Activated T-cell treated with anti-CD3 and anti-CD28 coated beads, Interleukin-2, amount 50 U/mL, for 24 hours (primary cell): ENCODE measurements around the gene RAI14.
"Not testable (repeated sequence)": the region's sequence is repeated elsewhere in the genome, so short reads cannot be mapped to it uniquely, and the experiment has no call there.

Experiments used
- DNase-seq: peaks from one replicate; pipeline ENCODE4 v3.0.0-alpha.2; 2020
- H3K27ac Mint-ChIP-seq: 2 replicates; pipeline ENCODE4 v1.8.0; 2020; ENCODE audit warnings: mild to moderate bottlenecking, mixed read lengths
- H3K27me3 Mint-ChIP-seq: 2 replicates; pipeline ENCODE4 v1.8.0; 2020; ENCODE audit warnings: mixed read lengths
- H3K36me3 Mint-ChIP-seq: 2 replicates; pipeline ENCODE4 v1.8.0; 2020; ENCODE audit warnings: low read depth, mixed read lengths
- H3K4me1 Mint-ChIP-seq: 2 replicates; pipeline ENCODE4 v1.8.0; 2020; ENCODE audit warnings: low read depth, mixed read lengths
- H3K4me3 Mint-ChIP-seq: 2 replicates; pipeline ENCODE4 v1.8.0; 2020; ENCODE audit warnings: mild to moderate bottlenecking, moderate library complexity, mixed read lengths
- H3K9me3 Mint-ChIP-seq: 2 replicates; pipeline ENCODE4 v1.8.0; 2020; ENCODE audit warnings: mixed read lengths

Gene RAI14

GRCh38 chr5:34712565-34712964 is 56.4 kb downstream of the RAI14 start:
- H3K4me1 Mint-ChIP-seq = peaks cover 1% of the 10 kb centered on the region
- no peak for DNase-seq
- H3K9me3 Mint-ChIP-seq = no peaks in the 10 kb centered on the region
- H3K4me3 Mint-ChIP-seq = no peak overlapping the region
- H3K36me3 Mint-ChIP-seq = no peaks in the 10 kb centered on the region
- no peak overlapping the region for H3K27ac Mint-ChIP-seq
- H3K27me3 Mint-ChIP-seq = peaks cover 6% of the 10 kb centered on the region

DNA sequence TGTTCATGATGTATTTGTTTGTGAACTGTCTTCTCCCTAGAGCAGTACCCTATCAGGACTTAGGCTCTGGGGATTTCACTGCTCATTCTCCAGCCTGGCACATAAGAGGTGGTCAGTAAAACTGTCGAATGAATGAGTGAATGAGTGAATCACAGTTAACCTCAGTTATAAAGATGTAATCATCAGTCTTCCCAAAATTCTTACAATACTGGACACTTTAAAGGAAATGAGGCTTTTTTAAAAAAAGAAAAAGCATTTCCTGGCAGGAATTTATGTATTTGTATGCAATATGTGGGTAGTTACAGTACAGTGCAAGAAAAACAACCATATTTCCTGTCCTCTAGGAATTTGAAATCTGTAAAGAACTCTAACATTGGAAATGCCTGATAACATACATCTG is 59.6 kb downstream of the RAI14 start:
- Mint-ChIP-seq H3K36me3 (no peaks in the 10 kb centered on the region), H3K4me1 (peaks cover 1% of the 10 kb centered on the region), H3K27me3 (peaks cover 6% of the 10 kb centered on the region), H3K4me3 (no peak overlapping the region), H3K27ac (no peak overlapping the region), H3K9me3 (no peaks in the 10 kb centered on the region)
- DNase-seq = no peak

DNA sequence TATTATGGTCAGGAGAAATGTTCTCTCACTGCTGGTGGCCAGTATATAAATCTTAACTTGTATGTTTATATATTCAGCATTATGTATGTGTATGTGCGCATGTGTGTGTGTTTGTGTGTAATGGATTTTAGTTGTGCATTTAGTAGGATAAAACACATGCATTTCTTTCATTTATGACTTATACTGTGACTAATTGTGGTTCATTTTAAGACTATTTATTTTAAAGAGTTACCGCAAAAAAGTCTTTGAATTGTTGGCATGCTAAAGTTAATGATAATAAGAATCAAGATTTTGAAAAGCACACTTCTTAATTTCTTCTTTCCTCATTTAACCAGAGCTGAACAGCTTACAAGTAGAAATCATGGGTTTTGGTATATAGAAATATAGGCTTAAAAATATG is 60.9 kb downstream of the RAI14 start:
- H3K4me3 Mint-ChIP-seq = no peak overlapping the region
- no peaks in the 10 kb centered on the region for H3K36me3 Mint-ChIP-seq
- no peak overlapping the region for H3K27ac Mint-ChIP-seq
- no peak for DNase-seq
- peaks cover 1% of the 10 kb centered on the region for H3K4me1 Mint-ChIP-seq
- H3K9me3 Mint-ChIP-seq = no peaks in the 10 kb centered on the region
- peaks cover 6% of the 10 kb centered on the region for H3K27me3 Mint-ChIP-seq

DNA sequence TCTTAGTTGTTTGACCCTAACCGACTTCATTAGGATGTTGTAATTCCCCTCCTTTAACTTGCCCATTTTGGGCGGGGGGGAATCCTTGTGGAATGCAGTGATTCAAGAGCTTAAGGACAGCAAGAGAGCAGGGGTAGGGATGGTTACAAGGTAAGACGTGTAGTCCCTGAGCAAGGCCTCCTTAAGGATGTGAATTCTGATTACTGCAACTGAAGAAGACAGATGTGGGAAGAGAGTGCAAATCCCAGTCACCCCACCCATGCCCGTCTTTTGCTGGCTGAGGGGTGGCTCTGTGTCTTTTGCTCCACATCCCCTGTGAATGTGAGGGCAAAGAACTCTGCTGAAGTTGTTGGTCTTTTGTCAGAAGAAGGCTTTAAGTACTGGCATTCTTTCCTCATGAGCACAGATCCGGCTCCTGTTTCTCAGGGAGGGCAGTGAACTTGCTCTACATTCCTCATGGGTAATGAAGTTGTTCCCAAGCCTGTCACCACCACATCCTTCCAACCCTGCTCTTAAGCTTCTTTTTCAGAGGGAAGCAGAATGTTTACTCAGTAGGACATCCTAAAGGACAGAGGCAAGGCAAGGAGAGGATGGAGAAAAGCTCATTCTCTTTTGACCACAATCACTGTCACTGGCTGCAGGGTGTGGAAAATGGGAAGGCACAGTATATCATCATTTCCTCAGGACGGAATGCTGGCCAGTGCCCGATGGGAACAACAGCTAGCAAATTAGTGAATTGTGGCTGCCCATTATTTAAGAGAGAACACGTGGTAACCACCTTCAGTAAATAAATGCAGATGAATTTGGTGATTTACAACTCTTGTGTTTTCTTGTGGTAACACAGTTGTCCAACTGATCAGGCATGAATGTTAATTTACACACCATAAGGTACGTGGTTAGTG is 61.5 kb downstream of the RAI14 start:
- H3K9me3 Mint-ChIP-seq = no peaks in the 10 kb centered on the region
- H3K4me3 Mint-ChIP-seq = no peak overlapping the region
- DNase-seq = no peak
- H3K27ac Mint-ChIP-seq = no peak overlapping the region
- H3K27me3 Mint-ChIP-seq = peaks cover 6% of the 10 kb centered on the region
- H3K36me3 Mint-ChIP-seq = no peaks in the 10 kb centered on the region
- peaks cover 1% of the 10 kb centered on the region for H3K4me1 Mint-ChIP-seq

DNA sequence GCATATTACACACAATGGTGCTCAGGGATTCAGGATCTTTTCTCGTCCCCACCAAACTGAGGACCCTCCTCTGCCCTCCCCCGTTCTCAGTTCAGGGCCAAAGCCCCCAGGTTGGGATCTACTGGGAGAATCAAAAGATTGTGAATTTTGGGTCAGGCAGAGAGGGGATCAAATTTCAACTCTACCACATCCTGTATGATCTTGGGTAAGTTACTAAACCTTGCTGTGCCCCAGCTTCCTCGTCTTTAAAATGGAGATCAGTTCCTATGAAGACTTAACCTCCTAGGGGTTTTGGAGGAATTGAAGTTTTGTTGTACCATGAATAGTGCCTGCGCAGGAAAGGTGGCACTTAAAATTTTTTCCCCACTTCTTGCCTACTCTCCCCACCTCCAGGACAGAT is 62.4 kb downstream of the RAI14 start:
- H3K27ac Mint-ChIP-seq = no peak overlapping the region
- H3K36me3 Mint-ChIP-seq = no peaks in the 10 kb centered on the region
- no peak for DNase-seq
- H3K4me1 Mint-ChIP-seq = peaks cover 1% of the 10 kb centered on the region
- H3K27me3 Mint-ChIP-seq = peaks cover 4% of the 10 kb centered on the region
- no peaks in the 10 kb centered on the region for H3K9me3 Mint-ChIP-seq
- H3K4me3 Mint-ChIP-seq = no peak overlapping the region

GRCh38 chr5:34719029-34719428 is 62.9 kb downstream of the RAI14 start:
- no peaks in the 10 kb centered on the region for H3K9me3 Mint-ChIP-seq
- H3K36me3 Mint-ChIP-seq = no peaks in the 10 kb centered on the region
- peaks cover 4% of the 10 kb centered on the region for H3K27me3 Mint-ChIP-seq
- no peak overlapping the region for H3K4me3 Mint-ChIP-seq
- DNase-seq = no peak
- H3K27ac Mint-ChIP-seq = no peak overlapping the region
- H3K4me1 Mint-ChIP-seq = peaks cover 1% of the 10 kb centered on the region

- peaks cover 2% of the 10 kb centered on the region for H3K27me3 Mint-ChIP-seq
- no peak for DNase-seq
- no peaks in the 10 kb centered on the region for H3K9me3 Mint-ChIP-seq
- H3K27ac Mint-ChIP-seq = no peak overlapping the region
- H3K4me3 Mint-ChIP-seq = no peak overlapping the region
- no peaks in the 10 kb centered on the region for H3K36me3 Mint-ChIP-seq
- no peaks in the 10 kb centered on the region for H3K4me1 Mint-ChIP-seq
These were observed 65.2 kb downstream of the RAI14 start for GRCh38 chr5:34721327-34721726.

DNA sequence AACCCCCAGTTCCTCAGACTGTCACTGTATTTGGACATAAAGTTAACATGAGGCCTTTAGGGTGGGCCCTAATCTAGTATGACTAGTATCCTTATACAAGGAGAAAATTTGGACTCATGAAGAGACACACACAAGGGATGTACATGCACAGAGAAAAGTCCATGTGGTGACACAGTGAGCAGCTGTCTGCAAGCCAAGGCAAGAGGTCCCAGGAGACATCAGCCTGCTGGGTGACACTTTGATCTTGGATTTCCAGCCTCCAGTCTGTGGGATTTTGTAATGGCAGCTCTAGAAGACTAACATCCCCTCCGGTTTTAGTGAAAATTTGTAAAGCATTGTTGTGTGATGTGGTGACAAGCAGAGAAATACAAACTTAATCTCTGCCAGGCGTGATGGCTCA is 66.1 kb downstream of the RAI14 start:
- no peaks in the 10 kb centered on the region for H3K36me3 Mint-ChIP-seq
- peaks cover 6% of the 10 kb centered on the region for H3K9me3 Mint-ChIP-seq
- H3K27me3 Mint-ChIP-seq = peaks cover 6% of the 10 kb centered on the region
- DNase-seq = no peak
- H3K27ac Mint-ChIP-seq = no peak overlapping the region
- H3K4me1 Mint-ChIP-seq = no peaks in the 10 kb centered on the region
- H3K4me3 Mint-ChIP-seq = no peak overlapping the region

- Mint-ChIP-seq H3K4me1 (no peaks in the 10 kb centered on the region), H3K4me3 (no peak overlapping the region), H3K27me3 (peaks cover 6% of the 10 kb centered on the region), H3K36me3 (no peaks in the 10 kb centered on the region), H3K9me3 (peaks cover 7% of the 10 kb centered on the region), H3K27ac (no peak overlapping the region)
- no peak for DNase-seq
These were observed 68.6 kb downstream of the RAI14 start for GRCh38 chr5:34724741-34725140.

DNA sequence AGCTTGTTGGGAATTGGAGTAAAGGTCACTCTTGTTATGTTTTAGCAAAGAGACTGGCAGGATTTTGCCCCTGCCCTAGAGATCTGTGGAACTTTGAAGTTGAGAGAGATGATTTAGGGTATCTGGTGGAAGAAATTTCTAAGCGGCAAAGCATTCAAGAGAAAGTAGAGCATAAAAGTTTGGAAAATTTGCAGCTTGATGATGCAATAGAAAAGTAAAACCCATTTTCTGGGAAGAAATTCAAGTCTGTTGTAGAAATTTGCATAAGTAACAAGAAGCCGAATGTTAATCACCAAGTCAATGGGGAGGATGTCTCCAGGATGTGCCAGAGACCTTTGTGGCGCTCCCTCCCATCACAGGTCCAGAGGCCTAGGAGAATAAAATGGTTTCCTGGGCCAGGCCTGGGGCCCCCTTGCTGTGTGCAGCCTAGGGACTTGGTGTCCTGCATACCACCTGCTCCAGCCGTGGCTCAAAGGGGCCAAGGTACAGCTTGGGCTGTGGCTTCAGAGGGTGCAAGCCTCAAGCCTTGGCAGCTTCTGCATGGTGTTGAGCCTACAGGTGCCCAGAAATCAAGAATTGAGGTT is 71.1 kb downstream of the RAI14 start:
- H3K36me3 Mint-ChIP-seq, H3K27me3 Mint-ChIP-seq, H3K9me3 Mint-ChIP-seq, H3K4me1 Mint-ChIP-seq, H3K4me3 Mint-ChIP-seq, DNase-seq, H3K27ac Mint-ChIP-seq: not testable (repeated sequence)

DNA sequence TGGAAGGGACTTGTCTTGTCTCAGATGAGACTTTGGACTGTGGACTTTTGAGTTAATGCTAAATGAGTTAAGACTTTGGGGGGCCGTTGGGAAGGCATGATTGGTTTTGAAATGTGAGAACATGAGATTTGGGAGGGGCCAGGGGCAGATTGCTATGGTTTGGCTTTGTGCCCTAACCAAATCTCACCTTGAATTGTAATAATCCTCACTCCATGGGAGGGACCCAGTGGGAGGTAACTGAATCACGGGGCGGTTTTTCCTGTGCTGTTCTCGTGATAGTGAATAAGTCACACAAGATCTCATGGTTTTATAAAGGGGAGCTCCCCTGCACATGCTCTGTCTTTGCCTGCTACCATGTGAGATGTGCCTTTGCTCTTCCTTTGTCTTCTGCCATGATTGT is 72.1 kb downstream of the RAI14 start:
- Mint-ChIP-seq H3K4me3 (no peak overlapping the region), H3K36me3 (no peaks in the 10 kb centered on the region), H3K27ac (no peak overlapping the region), H3K27me3 (peaks cover 6% of the 10 kb centered on the region), H3K4me1 (no peaks in the 10 kb centered on the region), H3K9me3 (peaks cover 7% of the 10 kb centered on the region)
- no peak for DNase-seq

DNA sequence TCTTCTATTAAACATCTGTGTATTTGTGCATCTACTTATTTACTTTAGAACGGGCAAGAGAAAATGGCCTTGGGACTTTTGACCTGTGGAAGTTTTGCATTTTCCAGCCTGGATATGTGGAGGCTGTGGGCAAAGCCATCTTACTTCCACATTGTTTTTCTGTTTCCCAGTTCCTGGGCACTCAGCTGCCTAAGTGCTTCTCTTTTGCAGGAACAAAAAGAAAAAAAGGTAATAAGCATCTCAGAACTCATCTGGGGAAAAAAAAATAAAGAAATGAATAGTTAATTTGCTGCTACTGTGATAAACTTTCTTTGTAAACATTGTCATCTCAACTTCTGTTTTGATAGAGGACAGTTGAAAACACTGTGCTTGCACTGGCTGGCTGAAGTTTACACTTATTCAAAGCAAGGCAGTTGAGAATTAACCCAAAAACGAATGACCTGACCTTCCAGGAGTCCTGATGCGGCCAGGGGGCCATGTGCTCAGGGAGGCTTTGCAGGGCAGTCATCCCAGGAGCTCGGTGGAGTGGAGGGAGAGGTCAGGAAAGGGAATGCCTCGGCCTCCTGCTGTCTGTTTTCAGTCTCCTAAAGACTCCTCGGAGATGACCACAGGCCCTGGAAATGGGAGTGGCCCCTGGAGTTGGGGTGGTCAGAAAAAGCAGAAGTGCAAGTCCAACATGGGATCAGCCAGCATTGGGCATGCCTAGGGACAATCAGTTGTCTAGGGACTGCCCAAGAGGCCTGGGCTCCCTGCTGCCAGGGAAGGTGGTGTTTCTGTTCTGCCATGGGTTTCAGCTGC is 75.5 kb downstream of the RAI14 start:
- H3K27ac Mint-ChIP-seq = no peak overlapping the region
- DNase-seq = no peak
- H3K4me1 Mint-ChIP-seq = no peaks in the 10 kb centered on the region
- peaks cover 6% of the 10 kb centered on the region for H3K9me3 Mint-ChIP-seq
- no peaks in the 10 kb centered on the region for H3K36me3 Mint-ChIP-seq
- H3K27me3 Mint-ChIP-seq = peaks cover 3% of the 10 kb centered on the region
- no peak overlapping the region for H3K4me3 Mint-ChIP-seq

- no peak overlapping the region for H3K27ac Mint-ChIP-seq
These were observed 78.2 kb downstream of the RAI14 start for GRCh38 chr5:34734326-34734725.

GRCh38 chr5:34735491-34736426 is 79.6 kb downstream of the RAI14 start:
- H3K9me3 Mint-ChIP-seq = no peaks in the 10 kb centered on the region
- no peaks in the 10 kb centered on the region for H3K36me3 Mint-ChIP-seq
- H3K27ac Mint-ChIP-seq = no peak overlapping the region
- DNase-seq = no peak
- no peak overlapping the region for H3K4me3 Mint-ChIP-seq
- no peaks in the 10 kb centered on the region for H3K27me3 Mint-ChIP-seq
- H3K4me1 Mint-ChIP-seq = no peaks in the 10 kb centered on the region

More at GRCh38 chr5:34734326-34734725, 78.2 kb downstream of the RAI14 start:
- Mint-ChIP-seq H3K9me3 (no peaks in the 10 kb centered on the region), H3K4me1 (no peaks in the 10 kb centered on the region), H3K27me3 (no peaks in the 10 kb centered on the region), H3K36me3 (no peaks in the 10 kb centered on the region), H3K4me3 (no peak overlapping the region)
- DNase-seq = no peak
